Stimulated activated CD8-positive, alpha-beta memory T cell treated with anti-CD3 and anti-CD28 coated beads, Interleukin-4, amount 100 ng/mL, for 48 hours (primary cell): ENCODE data around the gene LDLRAD4.

Experiments used
- DNase-seq: peaks from one replicate; pipeline ENCODE4 v3.0.0-alpha.2; 2020

Gene LDLRAD4

DNA sequence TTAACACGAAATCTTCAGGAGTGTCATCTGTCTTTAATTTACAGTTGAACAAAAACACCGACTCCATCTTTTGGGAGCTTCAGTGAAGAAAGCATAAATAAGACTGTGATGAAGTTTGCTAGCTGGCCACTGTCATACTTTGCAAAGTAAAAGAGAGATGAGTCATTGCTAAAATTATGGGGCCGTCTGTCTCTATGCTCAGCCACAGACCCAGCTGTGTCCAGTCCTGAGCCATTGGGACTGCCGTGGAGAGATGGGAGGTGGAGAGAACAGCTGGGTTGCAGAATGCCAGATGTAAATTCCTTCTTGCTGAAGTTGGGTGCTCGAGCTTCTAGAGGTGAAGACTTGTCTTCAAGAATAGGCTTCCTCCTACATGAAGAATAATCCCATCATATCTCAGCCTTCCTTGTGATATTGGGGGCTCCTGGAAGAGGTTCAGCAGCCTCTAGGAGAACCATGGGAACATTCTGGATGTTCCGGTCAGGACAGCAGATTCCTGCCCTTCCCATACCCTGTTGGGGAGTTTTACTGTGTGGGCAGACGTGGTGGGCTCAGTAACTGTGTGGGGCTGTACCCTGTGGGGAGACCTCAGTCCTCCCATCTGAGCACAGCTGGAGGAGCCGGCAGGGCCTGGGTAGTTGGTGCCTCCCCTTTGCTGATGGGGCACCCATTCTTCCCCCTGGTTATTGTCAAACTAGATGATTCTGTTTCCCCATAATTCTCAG is 71.1 kb downstream of the LDLRAD4 start:
- no peak for DNase-seq

DNA sequence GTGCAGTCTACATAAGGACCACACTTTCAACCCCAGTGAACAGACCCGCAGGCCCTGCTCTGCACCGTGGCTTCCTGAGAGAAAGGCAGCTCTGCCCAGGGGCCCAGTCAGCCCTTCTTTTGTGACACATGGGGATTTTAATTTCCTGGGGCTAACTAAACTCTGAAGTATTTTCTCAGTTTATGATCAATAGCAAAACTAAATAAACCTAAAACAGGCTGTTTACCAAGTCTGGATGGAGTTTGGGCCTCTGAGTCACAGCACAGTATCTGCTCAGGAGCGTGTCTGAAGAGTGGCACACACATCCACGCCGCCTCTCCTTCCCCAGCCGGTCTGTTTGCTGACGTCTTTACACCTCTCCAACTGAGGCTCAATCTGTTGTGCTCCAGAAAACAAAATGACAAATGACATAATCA is 72.3 kb downstream of the LDLRAD4 start:
- peak; percentile 60 for DNase-seq

DNA sequence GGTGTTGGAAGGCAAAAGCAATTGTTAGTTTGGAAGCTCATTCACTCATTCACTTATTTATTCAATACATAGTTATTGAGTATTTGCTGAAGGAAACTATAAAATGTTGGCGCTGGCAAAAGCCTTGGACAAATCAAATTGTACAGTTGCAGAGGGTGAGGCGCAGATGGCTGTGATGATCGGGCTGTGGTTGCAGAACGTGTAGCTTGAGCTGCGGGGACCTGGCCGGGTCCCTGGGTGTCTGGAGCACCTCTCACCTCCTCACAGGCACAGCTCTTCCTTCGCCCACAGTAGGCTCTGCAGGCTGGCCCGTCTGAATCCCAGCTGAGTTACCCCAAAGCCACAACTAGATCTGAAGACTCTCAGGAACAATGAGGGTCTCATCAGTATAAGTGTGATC is 72.7 kb downstream of the LDLRAD4 start:
- DNase-seq, result no peak

DNA sequence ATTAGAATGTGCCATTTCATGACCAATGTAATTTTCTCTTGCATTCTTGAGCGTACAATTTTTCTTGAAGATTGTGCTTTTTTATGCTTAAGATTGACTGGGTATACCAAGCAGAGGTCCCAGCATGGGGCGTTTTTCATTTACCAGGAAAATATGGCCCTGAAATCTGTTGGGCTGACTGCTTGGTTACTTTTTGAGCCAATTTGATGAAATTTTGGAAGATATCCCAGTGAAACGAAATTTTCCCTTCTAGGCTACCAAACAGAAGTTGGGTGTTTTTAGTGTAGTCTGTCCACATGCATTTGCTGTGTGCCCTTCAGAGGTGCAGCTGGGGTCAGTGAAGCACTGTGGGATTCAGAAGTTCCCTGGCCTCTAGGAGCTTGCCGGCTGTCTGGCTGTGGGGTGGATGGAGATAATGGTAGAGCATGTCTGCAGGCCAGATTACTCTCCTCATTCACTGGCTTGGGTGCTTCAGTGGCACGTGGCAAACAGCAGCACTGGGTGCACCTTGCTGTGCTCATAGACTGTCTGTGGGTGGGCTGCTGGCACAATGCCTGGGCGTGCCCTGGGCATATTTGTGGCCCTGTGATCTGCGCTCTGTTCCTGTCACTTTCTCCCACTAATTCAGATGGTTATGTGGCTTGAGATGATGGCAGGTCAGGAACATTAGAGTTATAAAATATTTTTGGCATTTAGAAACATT is 73.3 kb downstream of the LDLRAD4 start:
- no peak for DNase-seq

DNA sequence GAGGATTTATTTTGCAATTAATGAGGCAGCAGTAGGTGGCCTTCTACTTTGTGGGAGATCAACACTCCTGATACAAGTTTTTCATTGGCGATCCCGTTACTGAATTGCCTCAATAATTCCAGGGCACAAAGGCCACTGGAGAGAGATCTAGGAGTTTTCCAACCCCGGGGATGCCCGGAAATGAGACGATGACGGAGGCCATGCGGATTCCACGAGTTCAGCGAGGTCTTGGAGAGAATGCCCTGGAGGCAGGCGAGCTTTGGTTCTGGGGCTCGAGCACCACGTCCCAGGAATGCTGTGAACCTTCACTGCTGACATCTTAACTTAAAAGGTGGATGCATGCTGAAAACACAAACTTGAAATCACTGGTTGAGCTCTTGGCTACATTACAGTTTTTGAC is 74.2 kb downstream of the LDLRAD4 start:
- no peak for DNase-seq

DNA sequence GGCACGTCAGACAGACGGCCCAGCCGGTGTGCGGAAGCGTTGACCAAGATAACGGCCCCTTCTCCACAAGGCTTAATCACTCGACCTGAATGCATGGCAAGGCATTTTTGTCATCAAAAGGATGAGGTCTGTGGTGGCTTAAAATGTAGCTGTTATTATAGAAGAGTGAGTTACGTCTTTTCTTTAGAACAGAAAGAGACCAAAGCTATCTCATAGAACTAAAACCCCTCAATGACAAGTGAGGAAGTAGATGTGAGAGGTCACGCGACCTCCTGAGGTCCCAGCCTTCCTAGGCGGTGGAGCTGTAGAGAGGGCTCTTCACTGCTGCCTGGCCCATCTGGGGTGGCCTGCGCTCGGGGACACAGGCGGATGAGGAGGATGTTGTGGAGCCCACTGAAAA is 75.7 kb downstream of the LDLRAD4 start:
- peak; percentile 23 for DNase-seq

DNA sequence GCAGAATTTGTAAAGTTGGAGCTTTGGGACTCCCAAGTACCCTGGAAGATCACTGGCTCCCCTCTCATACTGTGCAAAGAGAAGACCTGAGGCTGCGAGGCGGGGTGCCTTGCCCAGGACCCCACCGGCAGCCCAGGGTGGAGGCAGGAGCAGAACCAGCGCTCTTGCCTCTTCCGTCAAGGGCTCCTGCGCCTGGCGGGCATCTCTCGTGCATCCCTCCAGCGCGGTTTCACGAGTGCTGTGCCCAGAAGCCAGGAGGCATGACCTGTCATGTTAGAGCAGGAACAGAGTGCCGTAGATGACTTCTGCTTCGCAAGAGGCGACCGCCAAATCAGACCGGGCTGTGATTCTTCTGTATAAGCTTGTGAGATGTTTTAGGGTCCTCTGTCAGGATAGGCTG is 77.3 kb downstream of the LDLRAD4 start:
- DNase-seq, result no peak

DNA sequence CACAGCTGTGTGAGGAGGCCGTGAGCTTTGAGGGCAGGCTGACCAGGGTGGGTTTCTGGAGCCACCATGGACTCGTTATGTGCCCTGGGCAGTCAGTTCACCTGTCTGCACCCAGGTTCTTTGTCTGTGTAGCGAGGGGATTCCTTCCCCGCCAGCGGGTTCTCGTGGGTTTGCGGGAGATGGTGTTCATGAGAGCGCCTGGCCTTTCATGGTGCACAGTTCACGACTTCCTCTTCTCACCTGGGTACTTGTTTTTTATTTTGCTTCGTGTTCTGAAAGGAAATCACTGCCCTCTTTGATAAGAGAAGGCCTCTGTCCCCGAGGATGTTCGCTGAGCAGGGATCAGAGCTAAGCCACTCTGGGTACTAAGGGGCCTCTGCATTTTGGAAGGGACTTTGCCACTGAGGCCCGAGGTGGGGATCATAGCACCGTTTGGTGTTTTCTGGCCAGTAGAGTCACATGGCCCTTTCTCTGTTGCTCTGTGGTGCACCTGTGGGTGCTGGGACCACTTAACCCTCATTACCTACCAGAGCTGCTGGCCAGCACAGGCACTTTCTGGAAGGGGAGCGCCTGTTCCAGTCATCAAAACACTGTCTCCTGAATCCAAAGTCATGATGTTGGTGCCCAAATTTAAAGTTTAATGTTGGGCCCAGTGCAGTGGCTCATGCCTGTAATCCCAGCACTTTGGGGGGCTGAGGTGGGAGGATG is 78.5 kb downstream of the LDLRAD4 start:
- DNase-seq, result no peak

DNA sequence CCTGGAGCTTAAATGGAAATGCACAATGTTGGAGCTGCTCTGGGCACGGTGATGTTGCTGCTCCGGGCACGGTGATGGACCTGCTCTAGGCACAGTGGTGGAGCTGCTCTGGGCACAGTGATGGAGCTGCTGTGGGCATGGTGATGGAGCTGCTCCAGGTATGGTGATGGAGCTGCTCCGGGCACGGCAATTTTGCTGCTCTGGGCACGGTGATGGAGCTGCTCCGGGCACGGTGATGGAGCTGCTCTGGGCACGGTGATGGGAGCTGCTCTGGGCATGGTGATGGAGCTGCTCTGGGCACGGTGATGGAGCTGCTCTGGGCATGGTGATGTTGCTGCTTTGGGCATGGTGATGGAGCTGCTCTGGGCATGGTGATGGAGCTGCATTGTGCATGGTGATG is 79.7 kb downstream of the LDLRAD4 start:
- no peak for DNase-seq

DNA sequence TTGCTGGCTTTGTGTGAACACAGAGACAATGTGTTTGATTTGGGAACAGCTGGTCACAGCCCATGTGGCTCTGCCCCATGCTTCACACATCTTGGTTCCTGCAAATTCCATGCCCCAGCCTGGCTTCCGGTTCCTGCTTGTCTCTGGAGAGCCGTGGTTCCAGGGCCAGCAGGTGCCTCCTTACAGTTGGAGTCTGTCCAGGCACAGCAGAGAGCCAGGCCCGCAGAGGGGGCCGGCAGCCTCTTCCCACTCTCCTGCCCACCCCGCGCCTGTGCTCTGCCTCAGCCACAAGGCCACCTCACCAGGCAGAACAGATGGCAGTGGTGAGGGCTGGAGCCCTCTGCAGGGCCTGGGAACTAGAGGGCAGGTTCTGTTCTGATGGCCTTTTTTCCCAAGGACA is 81.5 kb downstream of the LDLRAD4 start:
- DNase-seq, result no peak

DNA sequence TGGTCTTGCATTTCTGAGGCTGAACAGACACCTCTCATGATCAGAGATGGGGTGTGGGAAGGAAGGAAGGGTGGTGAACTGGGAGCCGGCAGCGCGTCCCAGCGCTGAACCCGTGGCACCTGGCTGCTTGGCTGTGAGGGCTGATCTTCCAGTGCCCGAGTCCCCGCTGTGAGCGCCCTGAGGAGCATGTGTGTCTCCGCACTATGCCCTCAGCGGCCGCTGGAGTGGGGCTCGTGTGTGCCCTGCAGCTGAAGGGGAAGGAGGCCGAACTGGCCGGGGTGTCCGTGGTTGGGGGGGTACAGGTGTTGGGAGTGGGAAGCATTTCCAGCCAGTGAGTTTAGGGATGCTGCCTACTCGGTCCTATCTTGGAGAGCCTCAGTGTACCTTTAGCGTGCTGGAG is 82.2 kb downstream of the LDLRAD4 start:
- DNase-seq, result no peak

DNA sequence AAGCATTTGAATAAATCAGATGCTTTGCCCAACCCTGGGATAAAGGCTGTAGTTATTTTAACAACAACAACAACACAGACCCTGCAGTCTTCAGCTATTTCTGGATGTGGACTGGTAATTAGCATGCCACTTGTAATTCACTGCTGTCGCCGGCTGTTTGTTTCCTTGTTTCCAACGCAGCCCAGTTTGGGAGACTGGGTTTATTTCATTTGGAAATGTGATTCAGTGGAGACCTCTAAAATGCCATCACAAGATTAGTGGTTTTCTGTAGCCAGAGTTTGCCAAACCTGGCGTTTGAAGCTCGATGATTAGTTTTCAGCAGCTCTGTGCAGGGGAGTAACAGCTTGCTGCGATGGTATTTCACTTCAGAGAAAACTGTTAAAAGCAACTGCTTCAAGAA is 83.5 kb downstream of the LDLRAD4 start:
- no peak for DNase-seq

DNA sequence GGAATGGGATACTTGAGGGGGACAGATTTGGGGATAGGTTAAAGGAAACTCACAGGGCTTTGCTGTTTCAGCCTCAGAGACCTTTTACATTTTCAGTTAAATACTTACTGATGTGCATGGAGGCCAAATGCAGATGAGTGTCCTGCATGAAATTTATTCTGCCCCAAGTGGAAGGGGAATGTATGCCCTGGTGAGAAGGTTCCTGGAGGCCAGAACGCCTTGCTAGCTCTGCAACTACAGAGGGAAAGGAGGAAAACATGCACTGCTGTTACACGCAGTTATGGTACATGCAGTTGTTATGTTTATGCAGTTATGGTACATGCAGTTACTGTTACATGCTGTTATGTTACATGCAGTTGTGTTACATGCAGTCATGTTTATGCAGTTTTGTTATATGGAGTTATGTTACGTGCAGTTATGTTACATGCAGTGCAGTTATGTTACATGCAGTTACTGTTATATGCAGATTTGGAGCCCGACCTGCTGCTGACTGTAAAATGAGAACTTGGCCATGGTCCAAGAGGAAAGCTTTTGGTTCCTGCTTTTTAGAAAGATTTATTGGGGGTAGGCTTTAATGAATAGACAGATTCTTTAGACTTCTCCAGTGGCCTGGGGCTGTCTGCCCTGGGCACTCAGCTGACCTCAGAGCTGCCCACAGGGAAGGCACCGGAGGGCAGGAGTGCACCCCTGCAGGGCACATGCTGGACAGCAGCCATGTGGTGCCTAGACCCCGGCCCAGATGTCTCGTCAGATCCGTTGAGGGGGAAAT is 84.1 kb downstream of the LDLRAD4 start:
- DNase-seq, result no peak

DNA sequence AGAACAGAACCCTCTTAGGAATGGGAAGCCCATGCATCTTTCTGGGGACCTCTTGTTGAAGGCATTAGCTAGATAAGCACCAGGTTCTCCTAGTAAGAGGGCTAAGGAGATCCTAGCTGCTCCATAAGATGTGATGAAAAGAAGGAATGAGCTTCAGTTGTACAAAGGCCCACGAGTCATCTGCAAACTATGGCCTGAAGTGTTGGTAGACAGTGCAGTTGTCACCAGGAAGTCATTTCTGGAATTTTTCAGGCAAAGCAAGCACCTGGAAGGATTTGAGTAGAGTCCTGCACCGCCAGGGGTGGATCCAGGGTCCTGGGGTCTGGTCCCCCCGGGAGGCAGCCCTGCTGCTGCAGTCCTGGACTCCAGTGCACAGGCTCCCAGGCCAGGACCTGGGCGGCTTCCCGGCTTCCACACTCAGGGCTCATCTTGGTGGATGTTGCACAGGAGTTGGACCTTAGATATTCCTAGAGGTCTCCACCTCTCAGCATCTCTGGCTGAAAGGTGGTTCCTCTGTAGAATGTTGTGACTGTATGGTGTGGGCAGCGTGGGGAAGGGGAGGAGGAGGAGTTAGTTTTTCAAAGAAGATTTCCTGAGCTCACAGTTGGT is 85.3 kb downstream of the LDLRAD4 start:
- no peak for DNase-seq

DNA sequence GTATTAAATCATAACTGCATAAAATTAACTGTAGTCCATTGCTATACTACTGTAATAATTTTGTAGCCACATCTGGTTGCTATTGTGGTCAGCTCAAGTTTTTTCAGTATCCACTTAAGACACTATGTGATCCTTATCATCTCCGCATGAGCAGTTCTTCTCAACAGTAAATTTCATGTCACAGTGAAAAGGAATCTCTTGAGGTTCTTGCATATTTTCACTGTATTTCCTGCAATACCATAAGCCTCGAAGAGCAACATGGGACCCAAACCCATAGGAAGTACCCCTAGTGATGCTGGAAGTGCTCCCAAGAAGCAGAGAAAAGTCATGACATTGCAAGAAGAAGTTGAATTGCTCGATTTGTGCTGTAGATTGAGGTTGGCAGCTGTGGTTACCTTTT is 86.7 kb downstream of the LDLRAD4 start:
- no peak for DNase-seq

DNA sequence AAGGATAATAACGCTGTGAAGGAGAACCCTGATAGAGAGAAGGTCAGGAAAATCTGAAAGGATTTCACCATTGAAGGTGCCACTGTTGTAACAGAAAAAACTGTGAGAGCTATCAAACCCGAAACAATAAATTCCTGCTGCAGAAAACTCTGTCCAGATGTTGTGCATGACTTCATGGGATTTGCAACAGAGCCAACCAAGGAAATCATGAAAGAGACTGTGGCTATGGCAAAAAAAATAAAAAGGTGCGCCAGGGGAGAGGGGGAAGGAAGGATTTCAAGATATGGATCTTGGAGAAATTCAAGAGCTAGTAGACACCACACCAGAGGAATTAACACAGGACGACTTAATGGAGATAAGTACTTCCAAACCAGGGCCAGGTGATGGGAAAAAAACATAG is 88.0 kb downstream of the LDLRAD4 start:
- no peak for DNase-seq

DNA sequence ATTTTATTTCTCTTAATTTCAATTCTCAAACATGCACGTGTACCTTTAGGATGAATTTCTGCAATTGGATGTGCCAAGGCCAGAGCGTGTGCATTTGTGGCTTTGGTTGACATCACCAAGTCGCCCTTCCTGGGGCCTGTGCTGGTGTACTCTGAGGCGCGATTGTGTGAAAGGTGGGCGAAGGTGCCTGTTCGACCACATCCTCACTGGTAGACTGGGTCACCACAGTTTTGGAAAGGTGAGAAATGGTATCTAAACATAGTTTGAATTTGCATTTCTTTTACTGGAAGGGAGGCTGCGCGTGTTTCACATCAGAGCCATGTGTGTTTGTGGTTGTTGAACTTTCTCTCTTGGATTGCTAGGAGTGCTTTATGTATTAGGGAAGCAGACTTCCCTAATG is 89.8 kb downstream of the LDLRAD4 start:
- DNase-seq, result no peak

DNA sequence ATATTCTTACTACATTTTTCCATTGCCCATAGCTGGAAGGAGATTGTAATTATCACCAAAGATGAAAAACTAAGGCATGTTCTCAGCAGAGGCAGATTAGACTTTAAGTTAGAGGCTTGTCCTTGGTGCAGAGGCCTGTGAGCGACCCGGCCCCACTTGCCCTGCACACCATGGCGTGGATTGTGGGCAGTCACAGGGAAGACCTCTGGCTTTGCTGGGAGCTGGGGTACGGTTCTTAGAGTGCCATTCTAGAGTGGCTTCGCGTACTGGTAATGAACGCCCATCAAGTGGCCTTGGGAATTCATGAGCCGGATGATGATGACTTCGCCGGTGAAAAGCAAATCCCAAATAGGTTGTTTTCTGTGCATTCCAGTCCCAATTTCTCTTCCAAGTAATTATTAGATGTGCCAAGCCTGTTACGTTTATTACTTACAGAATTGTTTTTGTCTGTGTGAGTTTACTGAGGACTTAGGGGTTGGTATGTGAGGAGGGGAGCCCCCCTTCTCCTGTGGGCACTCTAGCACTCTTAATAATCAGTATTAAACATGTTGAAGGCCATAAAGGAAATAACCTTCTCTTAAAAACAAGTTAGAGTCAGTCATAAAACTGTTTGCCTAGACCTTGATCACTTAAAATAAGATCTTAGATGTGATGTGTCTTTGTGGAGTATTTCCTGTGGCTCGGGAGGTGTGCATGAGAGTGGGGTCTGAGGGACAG is 90.6 kb downstream of the LDLRAD4 start:
- no peak for DNase-seq

DNA sequence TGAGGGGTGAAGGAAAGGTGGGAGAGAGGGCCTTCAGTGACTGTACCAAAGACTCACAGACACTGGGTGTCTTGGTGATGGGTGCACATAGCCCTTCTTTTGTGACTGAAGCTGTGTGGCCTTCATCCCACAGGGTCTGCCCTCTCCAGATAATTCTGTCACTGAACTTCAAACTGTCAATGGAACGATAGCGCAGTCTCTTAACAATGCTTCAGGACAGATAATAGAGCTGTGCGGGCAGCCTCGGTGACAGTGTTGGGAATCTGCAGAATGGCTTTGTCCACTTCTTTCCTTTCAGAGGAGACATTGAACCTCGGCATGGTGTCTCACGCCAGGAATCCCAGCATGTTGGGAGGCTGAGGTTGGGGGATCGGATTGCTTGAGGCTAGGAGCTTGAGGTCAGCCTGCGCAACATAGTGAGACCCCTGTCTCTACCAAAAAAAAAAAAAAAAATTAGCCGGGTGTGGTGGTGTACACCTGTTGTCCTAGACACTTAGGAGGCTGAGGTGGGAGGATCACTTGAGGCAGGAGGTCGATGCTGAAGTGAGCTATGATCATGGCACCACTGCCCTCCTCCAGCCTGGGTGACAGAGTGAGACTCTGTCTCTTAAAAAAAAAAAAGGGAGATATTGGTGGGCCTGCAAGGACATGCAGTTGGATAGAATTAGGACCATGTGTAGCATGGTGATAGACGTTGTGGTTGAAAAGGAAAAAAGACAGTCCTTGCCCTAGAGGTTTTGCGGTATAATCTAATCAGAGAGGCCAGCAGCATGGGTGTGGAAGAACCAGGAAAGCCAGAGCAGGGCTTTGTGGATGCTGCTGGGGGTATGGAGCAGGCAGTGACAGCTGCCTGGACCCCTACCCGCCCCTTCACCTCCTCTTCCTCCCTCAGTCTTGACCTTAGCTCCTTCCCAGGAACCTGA is 91.4 kb downstream of the LDLRAD4 start:
- DNase-seq, result no peak

DNA sequence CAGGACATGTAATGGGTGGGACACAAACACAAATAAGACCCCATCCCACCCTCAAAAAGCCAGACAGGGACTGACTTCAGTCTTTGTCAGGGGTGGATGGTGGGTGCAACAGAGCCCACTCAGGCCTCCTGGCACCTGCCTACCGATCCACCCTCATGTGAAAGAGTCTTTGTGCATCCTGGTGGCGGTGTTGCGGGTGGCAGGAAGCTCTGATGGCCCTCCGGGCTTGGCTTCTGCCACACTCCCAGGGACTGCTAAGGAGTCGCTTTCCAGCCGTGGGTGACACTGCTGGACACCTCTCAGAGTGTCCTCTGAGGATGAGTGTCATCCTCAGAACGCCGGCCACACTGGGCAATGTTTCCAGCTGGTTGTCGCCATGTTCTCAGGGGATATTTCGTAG is 92.6 kb downstream of the LDLRAD4 start:
- no peak for DNase-seq

DNA sequence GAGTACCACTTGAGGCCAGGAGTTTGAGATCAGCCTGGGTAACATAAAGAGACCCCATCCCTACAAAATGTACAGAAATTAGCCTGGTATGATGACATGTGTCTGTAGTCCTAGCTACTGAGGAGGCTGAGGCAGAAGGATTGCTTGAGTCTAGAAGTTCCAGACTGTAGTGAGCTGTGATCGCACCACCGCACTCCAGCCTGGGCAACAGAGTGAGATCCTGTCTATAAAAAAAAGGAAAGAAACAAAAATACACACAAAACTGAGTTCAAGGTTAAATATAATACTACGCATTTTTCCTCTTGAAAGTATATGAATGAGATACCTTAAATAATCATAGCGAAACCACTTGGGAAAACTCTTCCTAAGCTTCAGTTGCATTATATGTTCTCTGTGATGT is 94.0 kb downstream of the LDLRAD4 start:
- no peak for DNase-seq
